Left renal pelvis (tissue), 4 donors: ENCODE results near the gene C19orf38. TPM values are rescaled to one million over a fixed set of nuclear protein-coding genes. Genes with fewer than 3 reads are reported as not detected.

Source experiments
- DNase-seq, 4 donors: peaks; one replicate each; pipeline ENCODE4 v3.0.0-alpha.2; 2013; ENCODE audit warnings: low read depth in 4 of 4, low spot score in 3 of 4
- polyA plus RNA-seq, 4 donors: library from polyadenylated mRNA; unstranded; fragments of 120-200 nt; gene quantifications; one replicate each; pipeline ENCODE4 v1.2.1, GENCODE V29; 2013; ENCODE audit not compliant: insufficient read length in 4 of 4

The C19orf38 gene
- polyA plus RNA-seq, 4 donors, result 1.9 to 4.7 (median 2.2) TPM

GRCh38 chr19:10896851-10897526 is 48.8 kb downstream of the C19orf38 start:
- no peak for DNase-seq

GRCh38 chr19:10898633-10899032 is 50.4 kb downstream of the C19orf38 start:
- no peak for DNase-seq

- DNase-seq, result no peak
Observed at GRCh38 chr19:10899151-10899653, 51.0 kb downstream of the C19orf38 start.

GRCh38 chr19:10907925-10908324 is 59.7 kb downstream of the C19orf38 start:
- DNase-seq, result no peak

- DNase-seq, result no peak
Observed at GRCh38 chr19:10908380-10908960, 60.3 kb downstream of the C19orf38 start.

GRCh38 chr19:10911579-10912363 is 63.6 kb downstream of the C19orf38 start:
- DNase-seq, result no peak

- DNase-seq, result no peak
Observed at GRCh38 chr19:10912619-10913018, 64.4 kb downstream of the C19orf38 start.

GRCh38 chr19:10913716-10914340 is 65.6 kb downstream of the C19orf38 start:
- no peak for DNase-seq

- no peak for DNase-seq
Observed at GRCh38 chr19:10915130-10916091, 67.2 kb downstream of the C19orf38 start.

GRCh38 chr19:10916602-10917001 is 68.4 kb downstream of the C19orf38 start:
- no peak for DNase-seq

- no peak for DNase-seq
Observed at GRCh38 chr19:10918359-10918758, 70.1 kb downstream of the C19orf38 start.

Other genes starting within 250 kb of the C19orf38 start
- gene SLC44A2, start 222.9 kb upstream of the C19orf38 start, polyA plus RNA-seq, result 100 to 1,000 TPM; 134 to 211 (median 197) TPM
- 100 to 1,000 TPM; 209 to 347 (median 284) TPM for gene ILF3, start 194.1 kb upstream of the C19orf38 start, polyA plus RNA-seq
- gene QTRT1, start 147.0 kb upstream of the C19orf38 start, polyA plus RNA-seq, result 10 to 100 TPM; 37.0 to 80.4 (median 42.7) TPM
- 100 to 1,000 TPM in 3 of 4 donors, 10 to 100 TPM in 1; 68.8 to 166 (median 125) TPM for gene DNM2, start 130.3 kb upstream of the C19orf38 start, polyA plus RNA-seq
- gene TMED1, start 12.2 kb upstream of the C19orf38 start, polyA plus RNA-seq, result 10 to 100 TPM; 42.8 to 57.6 (median 48.4) TPM
- gene CARM1, start 23.1 kb downstream of the C19orf38 start, polyA plus RNA-seq, result 10 to 100 TPM; 42.8 to 54.5 (median 48.5) TPM
- gene YIPF2, start 80.2 kb downstream of the C19orf38 start, polyA plus RNA-seq, result 10 to 100 TPM; 36.7 to 54.7 (median 38.9) TPM
- 10 to 100 TPM; 17.5 to 33.6 (median 26.4) TPM for gene TIMM29, start 80.4 kb downstream of the C19orf38 start, polyA plus RNA-seq
- 100 to 1,000 TPM in 3 of 4 donors, 10 to 100 TPM in 1; 75.6 to 163 (median 148) TPM for gene SMARCA4, start 112.6 kb downstream of the C19orf38 start, polyA plus RNA-seq
- 10 to 100 TPM; 17.9 to 26.9 (median 25.0) TPM for gene LDLR, start 241.0 kb downstream of the C19orf38 start, polyA plus RNA-seq